GM12891 (cell line): Measurements from ENCODE around the gene NDUFB4.

ENCODE experiments used
- POLR2A ChIP-seq: IDR thresholded peaks from 2 replicates; pipeline ENCODE4 v1.6.1; 2011; ENCODE audit warnings: low read depth, low read length, control low read depth
- POLR2AphosphoS5 ChIP-seq: IDR thresholded peaks from 2 replicates; pipeline ENCODE4 v1.6.1; 2011; ENCODE audit warnings: low read depth, low read length, control low read depth
- POU2F2 ChIP-seq: IDR thresholded peaks from 2 replicates; pipeline ENCODE4 v1.6.1; 2011; ENCODE audit warnings: low read depth, mild to moderate bottlenecking, control low read depth, low read length, moderate library complexity
- TAF1 ChIP-seq: IDR thresholded peaks from 2 replicates; pipeline ENCODE4 v1.6.1; 2011; ENCODE audit warnings: low read depth, low read length, control low read depth

DNA sequence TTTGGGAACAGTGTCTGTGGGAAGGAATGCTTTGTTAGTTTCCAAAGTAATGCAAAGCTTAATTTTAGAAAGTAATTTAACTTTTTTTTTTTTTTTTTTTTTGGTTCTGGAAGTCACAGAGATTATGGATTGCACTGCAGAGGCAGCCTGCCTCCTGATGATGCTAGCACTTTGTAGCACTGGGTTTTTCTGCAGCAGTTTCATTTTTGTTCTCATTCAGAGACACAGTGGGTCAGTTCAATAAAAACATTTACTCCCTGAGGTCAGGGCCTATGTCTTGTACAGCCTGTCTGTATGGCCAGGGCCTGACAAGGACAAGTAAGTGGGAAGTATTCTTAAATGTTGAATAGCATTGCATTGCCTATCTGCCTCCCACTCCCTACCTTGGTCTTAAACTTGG is 39.0 kb upstream of the NDUFB4 start:
- no peak for TF ChIP-seq POLR2AphosphoS5
- TF ChIP-seq POLR2A, result no peak
- no peak for TF ChIP-seq POU2F2
- TF ChIP-seq TAF1, result no peak
